HG02884 (cell line): Measurements from ENCODE around the gene EPS8L1.

Experiments used
- ATAC-seq: cut with Tn5 transposase; IDR thresholded peaks from one replicate; pipeline ENCODE4 v1.9.1; 2021; ENCODE audit warnings: mild to moderate bottlenecking, moderate library complexity; ENCODE audit not compliant: unreplicated experiment

Gene EPS8L1

DNA sequence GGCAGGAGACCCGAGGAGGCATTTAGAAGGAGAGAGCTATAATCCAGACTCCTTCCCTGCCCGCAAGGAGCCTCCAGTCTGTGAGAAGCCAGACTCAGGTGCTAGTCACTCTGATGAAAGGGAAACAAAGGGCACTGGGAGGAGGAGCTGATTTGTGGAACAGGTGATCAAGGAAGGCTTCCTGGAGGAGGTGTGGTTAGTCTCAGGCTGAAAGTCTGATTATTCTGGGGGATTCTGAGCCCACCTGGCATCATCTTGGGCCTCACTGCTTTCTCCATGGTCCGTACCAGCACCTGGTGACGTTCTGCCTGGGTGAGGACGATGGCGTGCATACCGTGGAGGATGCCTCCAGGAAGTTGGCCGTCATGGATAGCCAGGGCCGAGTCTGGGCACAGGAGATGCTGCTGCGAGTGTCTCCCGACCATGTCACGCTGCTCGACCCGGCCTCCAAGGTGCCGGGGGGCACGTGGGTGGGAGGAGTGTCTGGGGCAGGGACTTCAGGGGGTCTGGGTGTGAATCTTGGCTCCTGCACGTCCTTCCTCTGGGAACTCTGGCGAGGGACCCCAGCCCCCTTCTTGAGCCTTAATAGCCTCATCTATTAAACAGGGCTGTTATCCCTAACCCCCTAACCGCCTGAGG, 3.9 kb downstream of the EPS8L1 start:
- ATAC-seq, result no peak

DNA sequence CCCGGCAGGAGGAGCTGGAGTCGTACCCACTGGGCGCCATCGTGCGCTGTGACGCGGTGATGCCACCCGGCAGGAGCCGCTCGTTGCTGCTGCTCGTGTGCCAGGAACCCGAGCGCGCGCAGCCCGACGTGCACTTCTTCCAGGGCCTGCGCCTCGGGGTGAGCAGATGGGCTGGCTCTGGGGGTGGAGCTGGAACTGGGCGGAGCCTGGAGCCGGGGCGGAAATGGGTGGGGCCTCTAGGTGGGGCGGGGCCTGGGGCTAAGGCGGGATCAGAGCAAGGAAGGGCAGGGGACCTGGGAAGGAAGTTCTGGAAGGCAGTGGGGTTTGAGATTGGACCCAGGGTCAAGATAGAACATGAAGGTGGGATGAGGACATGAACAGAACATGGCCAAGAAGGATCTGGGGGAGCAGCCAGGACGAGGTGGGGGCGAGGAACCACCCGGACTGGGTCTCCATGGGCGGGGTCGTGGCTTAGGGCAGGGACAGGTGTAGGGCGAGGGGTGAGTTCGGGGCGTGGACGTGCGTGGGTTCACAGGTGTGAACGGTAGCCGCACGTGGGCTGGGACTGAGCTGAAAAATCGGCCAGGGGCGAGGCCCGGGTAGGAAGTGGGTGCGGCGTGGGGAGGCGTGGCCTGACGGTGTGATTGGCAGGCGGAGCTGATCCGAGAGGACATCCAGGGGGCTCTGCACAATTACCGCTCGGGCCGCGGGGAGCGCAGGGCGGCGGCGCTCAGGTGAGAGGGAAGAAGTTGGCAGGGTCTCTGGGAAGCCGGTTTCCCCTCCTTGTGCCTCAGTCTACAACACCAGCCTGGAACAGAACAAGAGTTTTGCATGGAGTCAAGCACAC, 4.7 kb downstream of the EPS8L1 start:
- no peak for ATAC-seq

DNA sequence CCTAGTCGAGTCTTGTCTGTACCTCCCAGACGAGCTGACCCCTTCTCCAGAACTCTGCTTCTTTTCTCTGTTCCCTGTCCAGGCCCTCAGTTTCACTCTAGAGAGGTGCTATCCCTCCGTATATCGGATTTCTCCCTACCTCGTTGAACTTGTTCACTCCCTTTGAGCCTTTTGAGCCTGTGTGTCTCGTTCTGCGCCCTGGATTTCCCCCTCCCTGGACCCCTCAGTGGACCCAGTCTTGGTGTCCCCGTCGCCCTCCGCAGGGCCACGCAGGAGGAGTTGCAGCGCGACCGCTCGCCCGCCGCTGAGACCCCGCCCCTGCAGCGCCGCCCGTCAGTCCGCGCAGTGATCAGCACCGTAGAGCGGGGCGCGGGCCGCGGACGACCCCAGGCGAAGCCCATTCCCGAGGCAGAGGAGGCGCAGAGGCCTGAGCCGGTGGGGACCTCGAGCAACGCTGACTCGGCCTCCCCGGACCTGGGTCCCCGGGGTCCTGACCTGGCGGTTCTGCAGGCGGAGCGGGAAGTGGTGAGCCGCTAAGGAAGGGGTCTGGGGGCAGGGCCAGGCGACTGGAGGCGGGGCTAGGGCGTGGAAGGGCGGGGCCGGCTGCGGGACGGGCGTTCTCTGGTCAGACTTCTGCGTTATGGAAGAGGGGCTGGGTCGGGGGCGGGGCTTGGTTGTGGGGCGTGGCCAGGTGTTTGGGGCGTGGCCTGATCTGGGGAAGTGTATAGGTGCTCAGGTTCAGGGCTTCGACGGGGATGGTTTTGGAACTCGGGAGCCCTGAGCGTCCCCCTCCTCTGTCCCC, 5.5 kb downstream of the EPS8L1 start:
- peak; percentile 50 for ATAC-seq

DNA sequence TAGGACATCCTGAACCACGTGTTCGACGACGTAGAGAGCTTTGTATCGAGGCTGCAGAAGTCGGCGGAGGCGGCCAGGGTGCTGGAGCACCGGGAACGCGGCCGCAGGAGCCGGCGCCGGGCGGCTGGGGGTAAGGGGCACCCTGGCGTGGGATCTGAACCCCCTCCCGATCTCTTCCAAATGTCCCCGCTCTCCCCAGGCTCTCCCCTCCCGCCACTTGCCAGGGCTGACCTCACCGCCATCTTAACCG, 6.0 kb downstream of the EPS8L1 start:
- no peak for ATAC-seq

GRCh38 chr19:55082020-55082851, 6.6 kb downstream of the EPS8L1 start:
- no peak for ATAC-seq

DNA sequence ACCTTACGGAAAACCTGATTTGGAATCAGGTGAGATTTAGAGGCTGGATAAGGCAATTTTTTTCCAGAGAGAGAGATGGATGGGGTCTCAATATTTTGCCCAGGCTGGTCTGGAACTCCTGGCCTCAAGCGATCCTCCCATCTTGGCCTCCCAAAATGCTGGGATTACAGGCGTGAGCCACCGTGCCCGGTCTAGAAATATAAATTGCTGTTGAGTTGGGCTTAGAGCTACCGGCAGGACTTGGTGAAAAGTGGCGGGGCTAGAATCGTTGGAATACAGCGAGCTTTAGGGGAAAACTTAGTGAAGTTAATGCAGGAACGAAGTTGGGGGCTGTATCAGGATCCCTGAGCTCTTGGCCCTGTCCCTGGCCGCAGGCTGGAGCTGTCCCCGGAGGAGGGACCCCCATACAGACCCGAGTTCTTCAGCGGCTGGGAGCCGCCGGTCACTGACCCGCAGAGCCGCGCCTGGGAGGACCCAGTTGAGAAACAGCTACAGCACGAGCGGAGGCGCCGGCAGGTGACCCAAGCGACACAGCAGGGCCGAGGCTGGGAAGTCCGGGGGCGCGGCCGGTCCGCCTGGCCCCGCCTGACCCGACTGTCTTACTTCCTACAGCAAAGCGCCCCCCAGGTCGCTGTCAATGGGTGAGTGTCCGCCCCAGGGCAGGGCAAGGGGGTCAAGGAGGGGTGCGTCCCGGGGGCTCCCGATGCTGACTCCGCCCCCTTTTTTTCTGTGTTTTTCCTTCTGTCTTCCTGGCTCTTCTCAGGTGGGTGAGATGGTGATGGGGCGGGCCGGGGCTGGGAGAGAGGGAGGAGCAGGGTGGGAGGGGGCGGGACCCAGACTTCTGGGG, 7.6 kb downstream of the EPS8L1 start:
- ATAC-seq, result no peak

GRCh38 chr19:55084416-55084815, 8.7 kb downstream of the EPS8L1 start:
- ATAC-seq, result no peak

- no peak for ATAC-seq
Measured at GRCh38 chr19:55085923-55086715, 10.4 kb downstream of the EPS8L1 start.

GRCh38 chr19:55086730-55087541, 11.3 kb downstream of the EPS8L1 start:
- ATAC-seq, result no peak

GRCh38 chr19:55087542-55087901, 11.9 kb downstream of the EPS8L1 start:
- ATAC-seq, result no peak

DNA sequence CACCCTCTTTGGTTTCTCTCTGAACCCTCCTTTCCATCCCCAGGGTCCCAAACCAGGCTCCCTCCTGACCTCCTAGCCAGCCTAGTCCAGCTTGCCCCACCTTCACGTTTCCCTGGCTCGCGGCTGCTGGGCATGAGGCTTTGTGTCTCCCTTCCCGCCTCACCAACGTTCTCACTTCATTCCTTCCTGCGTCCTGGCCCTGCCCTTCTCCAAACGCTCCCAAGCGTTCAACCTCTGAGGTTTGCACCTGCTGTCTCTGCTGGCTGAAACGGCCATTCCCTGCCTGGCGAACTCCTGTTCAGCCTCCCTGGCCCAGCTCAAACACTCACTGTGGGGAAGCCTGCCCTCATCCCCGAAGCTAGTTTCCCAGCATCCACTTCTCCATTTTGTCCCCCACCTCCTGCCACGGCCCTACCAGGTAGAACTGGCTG, 12.4 kb downstream of the EPS8L1 start:
- ATAC-seq, result no peak

GRCh38 chr19:55088543-55089341, 13.1 kb downstream of the EPS8L1 start:
- ATAC-seq, result no peak

DNA sequence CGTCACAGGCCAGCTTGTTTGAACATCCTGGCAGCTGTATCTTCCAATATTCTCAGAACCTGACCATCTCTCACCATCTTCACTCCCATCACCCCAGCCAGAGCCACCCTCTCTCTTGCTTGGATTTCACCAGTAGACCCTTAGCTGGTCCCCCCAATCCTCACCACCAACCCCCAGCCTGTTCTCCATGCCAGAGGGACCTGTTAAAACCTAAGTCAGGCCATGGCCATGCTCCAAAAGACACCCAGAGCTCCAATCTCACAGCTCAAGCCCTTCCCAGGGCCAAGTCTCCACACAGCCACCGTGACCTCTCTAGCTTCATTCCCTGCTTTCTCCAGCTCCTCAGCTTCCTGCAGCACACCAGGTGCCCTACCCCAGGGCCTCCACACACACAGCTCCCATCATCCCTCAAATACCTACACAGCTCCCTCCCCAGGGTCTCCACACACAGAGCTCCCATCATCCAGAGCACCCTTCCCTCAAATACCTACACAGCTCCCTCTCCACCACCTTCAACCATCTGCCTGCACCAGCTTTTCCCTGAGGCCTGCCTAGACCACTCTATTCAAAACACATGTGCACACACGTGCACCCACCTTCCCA, 13.8 kb downstream of the EPS8L1 start:
- no peak for ATAC-seq

DNA sequence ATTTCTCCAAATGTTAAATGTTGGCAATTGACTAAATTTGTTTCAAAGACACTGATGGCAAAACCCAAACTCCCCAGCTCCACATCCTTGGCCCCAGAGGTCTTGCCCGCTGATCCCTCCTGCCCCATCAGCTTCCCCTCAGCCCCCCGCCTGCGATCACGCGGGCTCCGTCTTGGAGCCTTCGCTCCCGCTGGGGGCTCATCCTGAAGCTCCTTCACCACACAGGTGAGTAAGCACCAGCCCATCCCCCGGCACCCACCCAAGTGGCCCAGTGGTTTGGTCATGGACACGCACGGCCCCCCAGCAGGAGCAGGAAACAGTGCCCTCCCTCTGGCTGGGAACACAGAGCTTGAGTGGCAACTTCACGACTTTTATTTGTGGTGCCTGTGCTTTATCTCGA, 14.9 kb downstream of the EPS8L1 start:
- no peak for ATAC-seq

DNA sequence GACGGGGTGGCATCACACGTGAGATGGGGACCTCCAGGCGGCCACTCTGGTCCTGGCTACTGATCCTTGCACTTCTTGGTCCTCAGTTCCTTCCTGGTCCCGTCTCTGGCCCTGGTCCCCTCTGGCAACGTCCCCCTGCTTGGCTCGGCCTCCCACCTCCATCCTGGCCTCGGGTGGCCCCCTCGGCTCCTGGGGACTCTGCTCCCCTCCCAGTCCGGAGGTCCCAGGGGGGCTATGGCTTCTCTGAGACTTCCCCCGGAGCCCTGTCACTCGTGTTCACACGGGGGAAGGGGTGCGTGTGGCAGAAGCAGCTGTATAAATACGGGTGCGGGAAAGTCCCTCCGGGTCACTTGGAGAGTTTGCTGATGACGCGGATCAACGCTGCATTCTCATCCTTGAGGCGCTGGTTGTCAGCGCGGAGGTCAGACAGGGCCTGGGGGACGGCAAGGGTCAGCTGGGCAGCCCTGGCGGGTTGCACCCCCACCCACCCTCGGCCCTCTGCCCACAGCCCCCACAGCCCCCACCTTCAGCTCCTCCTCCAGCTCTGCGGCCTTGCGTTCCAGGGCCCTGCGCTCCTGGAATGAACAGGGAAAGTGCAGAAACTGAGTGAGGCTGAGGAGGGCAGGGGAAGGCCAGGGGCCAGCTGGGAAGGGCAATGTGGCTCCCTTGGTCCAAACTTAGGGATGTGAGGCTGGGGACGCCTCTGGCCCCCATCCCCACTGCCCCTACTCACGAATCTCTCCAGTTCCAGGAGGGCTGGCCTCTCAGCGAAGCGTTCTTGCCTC, 15.6 kb downstream of the EPS8L1 start:
- ATAC-seq, result no peak

- ATAC-seq, result no peak
Measured at GRCh38 chr19:55091955-55092354, 16.3 kb downstream of the EPS8L1 start.
